Hepatocyte (in vitro differentiated cells): ENCODE data around the gene FZD2.

Experiments used
- EZH2 ChIP-seq: fragments of 200-600 bp; sonication (generic); IDR thresholded peaks from 2 replicates; pipeline ENCODE4 v1.6.1; 2016; ENCODE audit warnings: antibody characterized with exemption, mild to moderate bottlenecking, borderline replicate concordance
- EZH2phosphoT487 ChIP-seq: fragments of 200-600 bp; sonication (generic); IDR thresholded peaks from one replicate; pipeline ENCODE4 v1.6.1; 2018; ENCODE audit warnings: antibody characterized with exemption, mild to moderate bottlenecking, low read depth, moderate library complexity; ENCODE audit not compliant: unreplicated experiment, severe bottlenecking
- TF ChIP-seq, protein P1 (sequence below): fragments of 200-600 bp; sonication (generic); IDR thresholded peaks from 2 replicates; pipeline ENCODE4 v1.5.1; 2016; ENCODE audit warnings: antibody characterized with exemption, mild to moderate bottlenecking; ENCODE audit not compliant: poor library complexity

DNA sequence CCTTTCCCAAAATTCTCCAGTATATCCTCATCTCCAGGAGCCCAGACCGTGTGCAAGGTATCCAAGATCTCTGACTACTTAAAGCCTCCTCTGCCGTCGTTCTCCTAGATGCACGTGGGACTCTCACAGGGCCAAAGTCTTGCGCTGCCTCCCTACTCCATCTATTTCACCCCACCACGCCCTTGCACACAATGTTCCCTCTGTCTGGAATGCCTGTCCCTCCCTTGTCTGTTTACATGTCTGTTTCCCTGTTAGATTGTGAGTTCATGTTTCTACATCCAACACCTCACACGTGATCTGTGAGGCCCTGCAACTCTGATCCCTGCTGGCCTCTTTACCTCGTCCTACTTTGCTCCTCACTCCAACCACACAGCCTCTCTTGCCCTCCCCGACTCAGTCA lies 4.9 kb upstream of the FZD2 start:
- TF ChIP-seq EZH2phosphoT487 (no peak), EZH2 (no peak)
- TF ChIP-seq, protein P1, sequence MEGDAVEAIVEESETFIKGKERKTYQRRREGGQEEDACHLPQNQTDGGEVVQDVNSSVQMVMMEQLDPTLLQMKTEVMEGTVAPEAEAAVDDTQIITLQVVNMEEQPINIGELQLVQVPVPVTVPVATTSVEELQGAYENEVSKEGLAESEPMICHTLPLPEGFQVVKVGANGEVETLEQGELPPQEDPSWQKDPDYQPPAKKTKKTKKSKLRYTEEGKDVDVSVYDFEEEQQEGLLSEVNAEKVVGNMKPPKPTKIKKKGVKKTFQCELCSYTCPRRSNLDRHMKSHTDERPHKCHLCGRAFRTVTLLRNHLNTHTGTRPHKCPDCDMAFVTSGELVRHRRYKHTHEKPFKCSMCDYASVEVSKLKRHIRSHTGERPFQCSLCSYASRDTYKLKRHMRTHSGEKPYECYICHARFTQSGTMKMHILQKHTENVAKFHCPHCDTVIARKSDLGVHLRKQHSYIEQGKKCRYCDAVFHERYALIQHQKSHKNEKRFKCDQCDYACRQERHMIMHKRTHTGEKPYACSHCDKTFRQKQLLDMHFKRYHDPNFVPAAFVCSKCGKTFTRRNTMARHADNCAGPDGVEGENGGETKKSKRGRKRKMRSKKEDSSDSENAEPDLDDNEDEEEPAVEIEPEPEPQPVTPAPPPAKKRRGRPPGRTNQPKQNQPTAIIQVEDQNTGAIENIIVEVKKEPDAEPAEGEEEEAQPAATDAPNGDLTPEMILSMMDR, result no peak
